ENCODE data around the gene CHI3L1.

The CHI3L1 gene

GRCh38 chr1:203185061-203185461 lies 1.4 kb downstream of the CHI3L1 start:
- in situ Hi-C loops (cut with HindIII; ENCODE audit: low sequenced_read_pairs), result no loop called here

DNA sequence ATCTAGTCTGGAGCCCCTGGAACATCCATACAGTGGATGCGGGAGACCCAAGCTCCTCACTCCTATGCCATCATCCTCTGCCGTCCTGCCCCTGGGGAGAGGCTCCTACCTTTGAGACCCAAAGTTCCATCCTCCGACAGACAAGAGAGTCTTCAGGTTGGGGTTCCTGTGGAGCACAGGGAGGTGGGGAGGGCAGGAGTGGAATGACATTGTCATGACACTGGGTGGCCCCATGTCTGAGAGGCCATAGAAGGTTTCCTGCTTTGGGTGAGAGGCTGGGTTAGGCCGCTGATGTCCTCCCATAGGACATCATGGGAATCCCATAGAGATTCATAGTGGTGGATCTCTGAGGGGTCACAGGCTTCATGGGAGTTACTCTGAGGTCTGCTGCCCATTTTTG lies 2.0 kb downstream of the CHI3L1 start:
- DNase-seq (ENCODE audit: low read depth, low spot score), result no peak
- H3K4me3 ChIP-seq (ENCODE audit: low read depth, low read length), result no peak overlapping the region
- in situ Hi-C loops (cut with HindIII; ENCODE audit: low sequenced_read_pairs), result no loop called here
- TF ChIP-seq CTCF (IDR thresholded peaks at IDR 0.05; ENCODE audit: low read depth, low read length), result no peak

More at GRCh38 chr1:203185061-203185461, 1.4 kb downstream of the CHI3L1 start:
- no peak overlapping the region for H3K4me3 ChIP-seq (ENCODE audit: low read depth, low read length)
- TF ChIP-seq CTCF (IDR thresholded peaks at IDR 0.05; ENCODE audit: low read depth, low read length), result no peak
- DNase-seq (ENCODE audit: low read depth, low spot score), result no peak

GRCh38 chr1:203183828-203184227 lies 2.7 kb downstream of the CHI3L1 start:
- TF ChIP-seq CTCF (IDR thresholded peaks at IDR 0.05; ENCODE audit: low read depth, low read length), result no peak
- in situ Hi-C loops (cut with HindIII; ENCODE audit: low sequenced_read_pairs), result no loop called here

DNA sequence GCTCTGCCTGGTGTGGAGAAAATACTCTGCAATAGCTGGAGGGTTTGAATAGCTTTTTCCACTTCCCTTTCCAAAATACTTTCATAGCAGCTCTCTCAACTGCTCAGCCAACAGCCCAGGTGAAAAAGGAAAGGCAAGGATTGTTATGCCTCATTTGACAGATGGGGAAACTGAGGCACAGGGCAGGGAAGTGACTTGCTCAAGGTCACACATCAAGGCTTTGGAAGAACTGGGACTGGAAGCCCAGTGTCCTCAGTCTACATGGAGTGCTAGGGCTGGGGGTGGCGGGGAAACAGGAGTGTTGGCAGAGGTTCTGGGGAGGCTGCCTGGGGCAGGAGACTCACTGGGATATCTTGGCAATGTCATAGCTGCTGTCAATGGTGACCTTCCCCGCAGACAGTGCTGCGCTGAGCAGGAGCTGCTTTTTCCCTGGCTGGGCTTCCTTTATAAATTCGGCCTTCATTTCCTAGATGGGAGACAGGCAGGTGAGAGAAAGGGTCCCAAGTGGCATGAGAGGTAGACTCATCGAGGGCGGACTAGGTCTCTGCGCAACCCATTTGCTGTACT lies 4.0 kb downstream of the CHI3L1 start:
- no peak for TF ChIP-seq CTCF (IDR thresholded peaks at IDR 0.05; ENCODE audit: low read depth, low read length)
- in situ Hi-C loops (cut with HindIII; ENCODE audit: low sequenced_read_pairs), result no loop called here
- H3K4me3 ChIP-seq (ENCODE audit: low read depth, low read length), result no peak overlapping the region
- no peak for DNase-seq (ENCODE audit: low read depth, low spot score)

More at GRCh38 chr1:203183828-203184227, 2.7 kb downstream of the CHI3L1 start:
- no peak for DNase-seq (ENCODE audit: low read depth, low spot score)
- no peak overlapping the region for H3K4me3 ChIP-seq (ENCODE audit: low read depth, low read length)

DNA sequence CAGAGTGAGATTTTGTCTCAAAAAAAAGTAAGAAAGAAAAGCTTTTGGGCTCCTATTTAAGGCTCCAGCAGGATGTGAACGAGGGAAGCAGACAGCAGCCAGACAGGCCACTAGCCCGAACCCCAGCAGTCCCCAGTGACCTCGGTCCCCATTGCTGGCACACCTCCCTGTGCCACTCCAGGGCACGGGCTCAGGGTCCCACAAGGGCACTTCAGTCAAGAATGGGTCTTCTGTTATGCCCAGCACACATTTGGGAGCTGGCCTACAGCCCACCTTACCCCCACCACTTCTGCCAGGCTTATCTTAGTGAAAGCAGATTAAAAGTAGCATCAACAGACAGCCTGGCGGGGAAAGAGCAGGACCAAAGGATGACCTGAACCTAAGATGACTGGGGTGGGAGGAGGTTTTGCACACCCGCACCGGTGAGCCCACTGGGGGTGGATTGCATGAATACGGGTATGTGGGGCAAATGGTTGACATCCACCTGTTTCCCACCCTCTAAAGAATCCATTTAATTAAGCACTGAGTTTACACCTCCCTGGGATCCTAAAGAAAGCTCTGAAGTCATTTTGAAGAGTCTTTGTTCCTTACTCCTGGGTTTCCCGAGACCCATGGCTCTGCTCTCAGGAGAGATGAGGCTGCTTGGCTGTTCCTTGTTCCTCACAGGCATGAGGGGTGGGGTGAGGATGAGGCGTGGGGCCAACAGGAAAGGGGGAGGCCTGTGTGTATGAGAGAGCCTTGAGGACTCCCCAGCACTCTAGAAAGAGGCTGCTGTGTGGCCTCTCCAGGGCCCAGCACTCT lies 4.7 kb downstream of the CHI3L1 start:
- DNase-seq (ENCODE audit: low read depth, low spot score), result no peak
- H3K4me3 ChIP-seq (ENCODE audit: low read depth, low read length), result no peak overlapping the region
- TF ChIP-seq CTCF (IDR thresholded peaks at IDR 0.05; ENCODE audit: low read depth, low read length), result no peak
- in situ Hi-C loops (cut with HindIII; ENCODE audit: low sequenced_read_pairs), result no loop called here

DNA sequence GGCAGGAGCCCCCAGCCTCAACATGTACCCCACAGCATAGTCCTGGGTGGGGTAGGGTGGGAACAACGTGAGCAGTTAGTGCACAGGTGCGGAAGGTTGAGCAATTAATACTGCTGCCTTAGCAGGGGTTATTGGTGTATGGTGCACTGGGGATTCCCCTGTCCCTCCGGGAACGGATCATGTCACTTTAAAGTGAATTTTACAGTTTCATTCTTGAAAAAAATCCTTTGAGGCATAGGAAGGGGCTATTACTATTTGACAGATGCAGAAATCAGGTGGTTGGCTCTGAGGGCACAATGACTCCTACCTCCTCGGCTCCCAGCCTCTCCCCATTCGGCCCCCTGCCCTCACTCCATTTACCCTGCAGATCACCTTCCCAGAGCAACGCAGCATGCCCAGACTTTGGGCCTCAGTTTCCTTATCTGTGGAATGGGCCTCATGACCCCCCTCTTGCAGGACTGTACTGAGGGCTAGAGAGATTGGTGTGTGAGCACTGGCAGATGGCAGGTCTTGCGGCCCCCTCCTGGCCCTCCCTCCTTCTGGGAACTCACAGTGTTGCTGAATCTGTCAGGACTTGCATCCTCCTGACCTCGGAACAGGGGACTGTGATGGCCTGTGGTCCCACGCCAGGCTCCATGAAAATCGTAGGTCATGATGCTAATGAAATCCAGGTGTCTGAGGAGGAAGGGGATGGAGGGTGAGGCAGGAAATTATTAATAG lies 5.7 kb downstream of the CHI3L1 start:
- no peak for TF ChIP-seq CTCF (IDR thresholded peaks at IDR 0.05; ENCODE audit: low read depth, low read length)
- no peak for DNase-seq (ENCODE audit: low read depth, low spot score)
- no peak overlapping the region for H3K4me3 ChIP-seq (ENCODE audit: low read depth, low read length)
- in situ Hi-C loops (cut with HindIII; ENCODE audit: low sequenced_read_pairs), result no loop called here
